Heart left ventricle (tissue), 13 donors: ENCODE measurements around the gene ZCCHC18.

ENCODE experiments used
- CTCF ChIP-seq, 12 donors: fragments of 200-600 bp; sonication (generic) in 4 of 12; IDR thresholded peaks; one replicate each; pipeline versions ENCODE4 v1.5.0 to v1.8.0; 2018 to 2022; ENCODE audit warnings: antibody characterized with exemption in 12 of 12, mild to moderate bottlenecking in 5 of 12
- POLR2A ChIP-seq, 2 donors: fragments of 450-650 bp; IDR thresholded peaks; one replicate each; pipeline ENCODE4 v1.6.1; 2017; ENCODE audit warnings: antibody characterized with exemption in 2 of 2, mild to moderate bottlenecking in 2 of 2, moderate library complexity in 2 of 2
- donor health status: ischemic (EF 13 %, LVEDD 7.1; RV severe dilation, severe dysfunction).
- donor health status: DM: no; HTN: yes; CAD: no.
- donor health status: DM: no; HTN: no; CAD: no.
- donor health status: ischemic (EF 25% LVEDD 6.9; RV normal size, moderate dysfunction).
- donor health status: ischemic (EF 25% LVEDD 5.7; RV mildly dilated, moderate dysfunction).
- donor health status: ischemic (EF 35%, LVEDD 5.7; RV mildly dilated, moderate dysfunction).
- donor health status: nonischemic (EF 11% LVEDD 7.7; RV severe dilation, severe dysfunction).
- donor health status: DM: yes; HTN: yes; CAD: no.
- donor health status: PGD.
- donor health status: ischemic (EF 29% LVEDD 5.4; RV normal size, mild dysfunction).
- donor health status: nonischemic (EF 23%, LVEDD 6.1; RV moderate dilation, normal function).

DNA sequence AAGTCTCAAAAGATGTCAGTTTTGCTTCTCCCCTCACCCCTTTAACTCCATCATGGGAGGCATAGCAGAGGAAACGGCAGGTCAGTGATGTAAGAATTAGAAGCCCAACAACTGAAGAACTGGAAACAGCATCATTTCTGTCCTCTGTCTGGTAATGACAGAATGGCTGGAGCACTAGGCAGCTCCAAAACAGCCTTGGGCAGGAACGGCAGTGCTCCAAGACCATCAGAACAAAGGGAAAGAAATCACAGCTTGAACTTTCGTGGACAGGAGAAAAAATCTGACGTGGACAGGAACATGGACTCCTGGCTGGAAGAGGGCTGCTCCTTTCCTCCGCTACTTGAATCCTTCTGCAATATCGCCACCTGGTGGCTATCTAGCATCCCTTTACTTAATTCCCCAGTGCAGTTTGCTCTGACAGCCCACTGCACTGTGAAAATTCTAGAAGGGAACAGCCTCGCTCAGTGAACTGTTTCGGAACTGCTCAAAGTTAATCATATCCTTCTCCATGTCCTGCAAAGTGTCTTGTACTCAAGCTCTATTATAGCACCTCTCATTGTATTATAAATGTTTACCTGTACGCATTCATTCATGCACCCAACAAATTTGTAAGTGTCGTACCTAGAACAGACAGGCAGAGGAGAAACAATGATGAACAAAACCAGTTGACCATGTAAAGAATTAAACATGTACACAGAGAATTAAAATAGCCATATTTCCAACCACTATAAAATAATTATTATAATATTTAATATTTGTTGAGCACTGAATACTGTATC is 24.1 kb downstream of the ZCCHC18 start:
- TF ChIP-seq CTCF (IDR thresholded peaks at IDR 0.05), result peak; percentile 52 to 86 (median 70)
- no peak for TF ChIP-seq POLR2A (IDR thresholded peaks at IDR 0.05)
